ENCODE measurements around the gene RAD9A. TPM values are rescaled to one million over a fixed set of nuclear protein-coding genes. Genes with fewer than 3 reads are reported as not detected.

RAD9A gene
- polyA plus RNA-seq, 3 donors, result 3.7 to 31.7 (median 3.8) TPM

DNA sequence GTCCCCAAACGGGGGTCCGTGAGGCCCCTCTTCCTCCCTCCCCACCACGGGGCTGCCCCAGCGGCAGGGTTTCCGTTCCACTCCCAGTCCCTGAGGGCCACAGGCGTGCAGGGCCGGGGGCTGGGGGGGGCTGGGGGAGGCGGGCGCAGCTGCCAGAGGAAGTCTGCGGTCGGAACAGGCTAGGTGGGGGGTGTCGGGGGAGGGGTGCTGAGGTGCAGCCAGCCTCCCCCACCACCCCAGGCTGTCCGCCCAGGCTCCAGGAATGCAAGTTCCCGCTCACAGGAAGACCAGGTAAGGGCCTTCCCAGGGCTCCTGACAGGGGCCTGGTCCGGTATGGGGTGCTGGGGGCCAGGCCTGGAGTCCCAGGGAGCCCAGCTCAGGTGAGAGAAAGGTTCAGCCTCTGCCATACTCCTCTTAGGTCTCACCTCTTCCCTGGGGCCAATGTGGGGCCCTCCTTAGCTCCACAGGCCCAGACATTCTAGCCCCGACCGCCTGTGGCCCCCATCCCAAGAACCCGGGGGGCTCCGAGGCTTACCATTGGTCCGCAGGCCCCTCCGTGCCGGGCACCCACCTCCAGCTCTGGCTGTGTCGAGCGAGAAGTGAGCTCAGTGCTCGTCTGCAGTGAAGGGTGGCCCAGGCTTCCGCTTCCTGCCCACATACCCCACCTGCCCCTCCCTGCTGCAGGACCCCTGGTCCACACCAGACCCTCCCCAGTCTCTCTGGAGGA, 45.5 kb downstream of the RAD9A start, which contains the start of gene PTPRCAP:
Gene PTPRCAP (minus strand): TSS at position 601 of the 727 bp plus-strand sequence. CDS start 63 bp downstream, at position 538.
- H3K4me1 ChIP-seq (ENCODE audit: control insufficient read depth in 1 of 2, insufficient read depth in 2 of 2, low read length in 2 of 2), result peaks cover 14 to 45% of the 10 kb centered on the region in 2 donors
- H3K4me2 ChIP-seq (replicated peaks; ENCODE audit: extremely low read depth, low read length, poor library complexity, severe bottlenecking), result no peak within 1 kb of the TSS
- H3K27ac ChIP-seq (ENCODE audit: low read depth in 1 of 2, low read length in 2 of 2), result no peak within 1 kb of the TSS
- no peak within 1 kb of the TSS for H3K4me3 ChIP-seq (replicated peaks in 1 of 3; ENCODE audit: low read depth in 2 of 3, low read length in 3 of 3)
- Mint-ChIP-seq H3K27ac (peak within 1 kb of the TSS in 2 of 7 donors; percentile 37 to 70), H3K27me3 (ENCODE audit: low read depth in 3 of 3) (no peaks in the 10 kb centered on the region), H3K9me3 (no peaks in the 10 kb centered on the region), H3K36me3 (peaks cover 50 to 64% of the 10 kb centered on the region in 2 donors), H3K4me1 (peaks cover 36% of the 10 kb centered on the region), H3K4me3 (peak within 1 kb of the TSS in 1 of 2 donors; percentile 64)
- H3K9ac ChIP-seq (ENCODE audit: insufficient read depth, low read length, poor library complexity, severe bottlenecking), result no peak within 1 kb of the TSS
- no peaks in the 10 kb centered on the region for H3K9me3 ChIP-seq (replicated peaks in 1 of 2; ENCODE audit: control insufficient read depth in 1 of 2, insufficient read depth in 1 of 2, low read length in 2 of 2)
- DNase-seq, result no peak
- WGBS (ENCODE audit: insufficient coverage), result 12% methylated on average over 13 of the region's 26 CpGs
- peaks cover 82% of the 10 kb centered on the region for H4K20me1 ChIP-seq (ENCODE audit: insufficient read depth, low read length)
- TF ChIP-seq, protein P1, sequence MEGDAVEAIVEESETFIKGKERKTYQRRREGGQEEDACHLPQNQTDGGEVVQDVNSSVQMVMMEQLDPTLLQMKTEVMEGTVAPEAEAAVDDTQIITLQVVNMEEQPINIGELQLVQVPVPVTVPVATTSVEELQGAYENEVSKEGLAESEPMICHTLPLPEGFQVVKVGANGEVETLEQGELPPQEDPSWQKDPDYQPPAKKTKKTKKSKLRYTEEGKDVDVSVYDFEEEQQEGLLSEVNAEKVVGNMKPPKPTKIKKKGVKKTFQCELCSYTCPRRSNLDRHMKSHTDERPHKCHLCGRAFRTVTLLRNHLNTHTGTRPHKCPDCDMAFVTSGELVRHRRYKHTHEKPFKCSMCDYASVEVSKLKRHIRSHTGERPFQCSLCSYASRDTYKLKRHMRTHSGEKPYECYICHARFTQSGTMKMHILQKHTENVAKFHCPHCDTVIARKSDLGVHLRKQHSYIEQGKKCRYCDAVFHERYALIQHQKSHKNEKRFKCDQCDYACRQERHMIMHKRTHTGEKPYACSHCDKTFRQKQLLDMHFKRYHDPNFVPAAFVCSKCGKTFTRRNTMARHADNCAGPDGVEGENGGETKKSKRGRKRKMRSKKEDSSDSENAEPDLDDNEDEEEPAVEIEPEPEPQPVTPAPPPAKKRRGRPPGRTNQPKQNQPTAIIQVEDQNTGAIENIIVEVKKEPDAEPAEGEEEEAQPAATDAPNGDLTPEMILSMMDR (IDR thresholded peaks at IDR 0.05), result no peak
- no peak within 1 kb of the TSS for H2AFZ ChIP-seq (ENCODE audit: insufficient read depth, low read depth, low read length, poor library complexity, severe bottlenecking)
- H3K36me3 ChIP-seq (replicated peaks in 1 of 2; ENCODE audit: control insufficient read depth in 1 of 2, insufficient read depth in 2 of 2, low read length in 2 of 2), result peaks cover 41 to 83% of the 10 kb centered on the region in 2 donors
- H3K79me2 ChIP-seq (ENCODE audit: insufficient read depth, low read length), result no peaks in the 10 kb centered on the region
- no peaks in the 10 kb centered on the region for H3K27me3 ChIP-seq (ENCODE audit: control insufficient read depth in 2 of 2, insufficient read depth in 2 of 2, low read length in 2 of 2)
- intact Hi-C loops (cut with micrococcal nuclease), result no loop called here

DNA sequence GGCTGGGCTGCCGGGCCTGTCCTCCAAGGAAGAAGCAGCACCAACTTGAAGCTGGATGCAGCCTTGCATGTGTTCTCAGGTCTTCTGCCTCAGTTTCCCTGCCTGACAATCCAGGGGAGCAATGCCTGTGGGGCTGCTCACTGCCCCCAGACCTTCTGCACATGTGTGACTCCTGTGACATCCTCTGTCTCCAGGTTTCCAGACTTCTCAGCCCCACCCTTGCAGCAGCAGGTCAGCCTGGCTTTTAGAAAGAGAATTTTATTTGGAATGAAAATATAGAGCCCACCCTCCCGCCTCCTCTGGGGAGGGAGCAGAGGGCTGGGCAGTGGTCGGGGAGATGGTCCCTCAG, 46.0 kb downstream of the RAD9A start:
- no peak overlapping the region for H3K9ac ChIP-seq (ENCODE audit: insufficient read depth, low read length, poor library complexity, severe bottlenecking)
- peaks cover 85% of the 10 kb centered on the region for H4K20me1 ChIP-seq (ENCODE audit: insufficient read depth, low read length)
- H3K4me1 ChIP-seq (ENCODE audit: control insufficient read depth in 1 of 2, insufficient read depth in 2 of 2, low read length in 2 of 2), result peaks cover 18 to 50% of the 10 kb centered on the region in 2 donors

More for the DNA sequence above, 46.0 kb downstream of the RAD9A start:
- Mint-ChIP-seq H3K4me3 (peak overlapping the region in 1 of 2 donors; percentile 59), H3K4me1 (peaks cover 42% of the 10 kb centered on the region), H3K36me3 (peaks cover 46 to 61% of the 10 kb centered on the region in 2 donors), H3K27ac (peak overlapping the region in 1 of 7 donors; percentile 70), H3K27me3 (ENCODE audit: low read depth in 3 of 3) (no peaks in the 10 kb centered on the region), H3K9me3 (no peaks in the 10 kb centered on the region)
- H3K27ac ChIP-seq (ENCODE audit: low read depth in 1 of 2, low read length in 2 of 2), result no peak overlapping the region
- H3K79me2 ChIP-seq (ENCODE audit: insufficient read depth, low read length), result no peaks in the 10 kb centered on the region
- no peak overlapping the region for H3K4me3 ChIP-seq (replicated peaks in 1 of 3; ENCODE audit: low read depth in 2 of 3, low read length in 3 of 3)
- peaks cover 35 to 78% of the 10 kb centered on the region in 2 donors for H3K36me3 ChIP-seq (replicated peaks in 1 of 2; ENCODE audit: control insufficient read depth in 1 of 2, insufficient read depth in 2 of 2, low read length in 2 of 2)
- H3K9me3 ChIP-seq (replicated peaks in 1 of 2; ENCODE audit: control insufficient read depth in 1 of 2, insufficient read depth in 1 of 2, low read length in 2 of 2), result no peaks in the 10 kb centered on the region
- H3K4me2 ChIP-seq (replicated peaks; ENCODE audit: extremely low read depth, low read length, poor library complexity, severe bottlenecking), result no peak overlapping the region
- DNase-seq, result no peak
- intact Hi-C loops (cut with micrococcal nuclease), result no loop called here
- H3K27me3 ChIP-seq (ENCODE audit: control insufficient read depth in 2 of 2, insufficient read depth in 2 of 2, low read length in 2 of 2), result no peaks in the 10 kb centered on the region
- 43% methylated on average over 2 of the region's 3 CpGs for WGBS (ENCODE audit: insufficient coverage)
- TF ChIP-seq, protein P1 (IDR thresholded peaks at IDR 0.05), result no peak
- no peak overlapping the region for H2AFZ ChIP-seq (ENCODE audit: insufficient read depth, low read depth, low read length, poor library complexity, severe bottlenecking)

All from CD14-positive monocyte (primary cell).